Karpas-422 (cell line): Measurements from ENCODE around the gene GALNT18. TPM values are rescaled to one million over a fixed set of nuclear protein-coding genes. Genes with fewer than 3 reads are reported as not detected.
"Not testable (repeated sequence)": the region's sequence is repeated elsewhere in the genome, so short reads cannot be mapped to it uniquely, and the experiment has no call there.

Experiments
- DNase-seq: peaks from one replicate; pipeline ENCODE4 v3.0.0-alpha.2; 2015
- H2AFZ ChIP-seq: fragments of 200-600 bp; sonication (generic); 2 replicates; pipeline ENCODE4 v1.6.1; 2014; ENCODE audit warnings: antibody characterized with exemption, low read length, mixed read lengths
- H3K27ac ChIP-seq: fragments of 200-600 bp; sonication (generic); 2 replicates; pipeline ENCODE4 v1.5.1; 2014; ENCODE audit warnings: mild to moderate bottlenecking, low read length, moderate library complexity
- H3K27me3 ChIP-seq: fragments of 200-600 bp; sonication (generic); 2 replicates; pipeline ENCODE4 v1.6.1; 2014; ENCODE audit warnings: low read length, mixed read lengths
- H3K36me3 ChIP-seq: fragments of 200-600 bp; sonication (generic); 2 replicates; pipeline ENCODE4 v1.6.1; 2014; ENCODE audit warnings: low read length, mixed read lengths; ENCODE audit not compliant: insufficient read depth
- H3K4me1 ChIP-seq: fragments of 200-600 bp; sonication (generic); 2 replicates; pipeline ENCODE4 v1.6.1; 2014; ENCODE audit warnings: mild to moderate bottlenecking, low read length, mixed read lengths
- H3K4me2 ChIP-seq: fragments of 200-600 bp; sonication (generic); 2 replicates; pipeline ENCODE4 v1.6.1; 2014; ENCODE audit warnings: low read length, low read depth, mild to moderate bottlenecking; ENCODE audit not compliant: poor library complexity, severe bottlenecking
- H3K4me3 ChIP-seq: fragments of 200-600 bp; sonication (generic); 2 replicates; pipeline ENCODE4 v1.5.1; 2014; ENCODE audit warnings: mild to moderate bottlenecking, antibody characterized with exemption, low read length, mixed read lengths
- H3K79me2 ChIP-seq: fragments of 200-600 bp; sonication (generic); 2 replicates; pipeline ENCODE4 v1.6.1; 2014; ENCODE audit warnings: mild to moderate bottlenecking, low read length, mixed read lengths
- H3K9ac ChIP-seq: fragments of 200-600 bp; sonication (generic); 2 replicates; pipeline ENCODE4 v1.6.0; 2014; ENCODE audit warnings: low read length
- H3K9me2 ChIP-seq: fragments of 200-600 bp; sonication (generic), shearing (Covaris generic); replicated peaks from 2 replicates; pipeline ENCODE4 v1.6.0; 2014; ENCODE audit warnings: mild to moderate bottlenecking, low read length, moderate library complexity; ENCODE audit not compliant: insufficient read depth
- H3K9me3 ChIP-seq: fragments of 300-700, 200-600 bp; sonication (generic); 2 replicates; pipeline ENCODE4 v1.6.1; 2014; ENCODE audit warnings: low read length, mixed read lengths
- H4K20me1 ChIP-seq: fragments of 200-600 bp; sonication (generic); 2 replicates; pipeline ENCODE4 v1.6.1; 2014; ENCODE audit warnings: mild to moderate bottlenecking, antibody characterized with exemption, low read length, low read depth; ENCODE audit not compliant: insufficient read depth
- total RNA-seq: library from RNA; depleted of rRNA; stranded (reverse); fragments of >200 nt; shearing (Covaris generic); gene quantifications from 2 replicates; pipeline ENCODE4 v1.2.3, GENCODE V29; 2014; ENCODE audit warnings: low replicate concordance

Gene GALNT18
- total RNA-seq, 1 experiment from 2014 or later: not detected

DNA sequence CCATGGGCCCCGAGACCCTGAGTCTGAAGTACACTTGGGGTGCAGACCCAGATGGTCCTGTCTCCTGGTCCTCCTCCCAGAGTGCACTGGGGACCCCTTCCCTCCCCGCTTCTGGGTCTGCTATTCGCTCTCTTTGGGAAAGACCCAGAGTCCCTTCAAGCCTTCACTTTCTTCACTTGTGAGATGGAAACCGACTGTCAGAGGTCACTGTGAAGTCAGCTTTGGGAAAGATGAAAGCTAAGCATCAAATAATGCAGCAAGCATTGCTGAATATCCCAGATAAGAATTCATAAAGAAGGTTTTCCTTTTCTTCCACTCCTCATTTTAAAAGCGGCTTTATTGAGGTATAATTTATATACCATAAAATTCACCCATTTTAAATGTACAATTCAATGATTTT is 163.8 kb downstream of the GALNT18 start:
- H3K4me1 ChIP-seq: no peaks in the 10 kb centered on the region
- no peak overlapping the region for H3K9ac ChIP-seq
- no peak overlapping the region for H3K4me2 ChIP-seq
- no peak overlapping the region for H2AFZ ChIP-seq
- no peaks in the 10 kb centered on the region for H3K27me3 ChIP-seq
- H3K4me3 ChIP-seq: no peak overlapping the region
- no peaks in the 10 kb centered on the region for H4K20me1 ChIP-seq
- no peak overlapping the region for H3K27ac ChIP-seq
- DNase-seq: no peak
- no peaks in the 10 kb centered on the region for H3K36me3 ChIP-seq
- H3K9me3 ChIP-seq: no peaks in the 10 kb centered on the region
- H3K9me2 ChIP-seq: no peaks in the 10 kb centered on the region
- no peaks in the 10 kb centered on the region for H3K79me2 ChIP-seq

GRCh38 chr11:11456866-11457265 is 164.9 kb downstream of the GALNT18 start:
- Histone ChIP-seq H3K27ac (no peak overlapping the region), H3K4me2 (no peak overlapping the region), H3K36me3 (no peaks in the 10 kb centered on the region), H3K9me3 (no peaks in the 10 kb centered on the region), H3K4me1 (no peaks in the 10 kb centered on the region), H3K4me3 (no peak overlapping the region), H3K9me2 (no peaks in the 10 kb centered on the region), H4K20me1 (no peaks in the 10 kb centered on the region), H3K9ac (no peak overlapping the region), H3K79me2 (no peaks in the 10 kb centered on the region), H2AFZ (no peak overlapping the region), H3K27me3 (no peaks in the 10 kb centered on the region)
- no peak for DNase-seq

GRCh38 chr11:11454671-11455223 is 167.1 kb downstream of the GALNT18 start:
- Histone ChIP-seq H3K36me3 (no peaks in the 10 kb centered on the region), H3K27ac (no peak overlapping the region), H3K4me1 (no peaks in the 10 kb centered on the region), H3K4me2 (no peak overlapping the region), H3K79me2 (no peaks in the 10 kb centered on the region), H3K4me3 (no peak overlapping the region), H2AFZ (no peak overlapping the region), H3K27me3 (no peaks in the 10 kb centered on the region), H3K9me2 (no peaks in the 10 kb centered on the region), H3K9ac (no peak overlapping the region), H3K9me3 (no peaks in the 10 kb centered on the region), H4K20me1 (no peaks in the 10 kb centered on the region)
- no peak for DNase-seq

DNA sequence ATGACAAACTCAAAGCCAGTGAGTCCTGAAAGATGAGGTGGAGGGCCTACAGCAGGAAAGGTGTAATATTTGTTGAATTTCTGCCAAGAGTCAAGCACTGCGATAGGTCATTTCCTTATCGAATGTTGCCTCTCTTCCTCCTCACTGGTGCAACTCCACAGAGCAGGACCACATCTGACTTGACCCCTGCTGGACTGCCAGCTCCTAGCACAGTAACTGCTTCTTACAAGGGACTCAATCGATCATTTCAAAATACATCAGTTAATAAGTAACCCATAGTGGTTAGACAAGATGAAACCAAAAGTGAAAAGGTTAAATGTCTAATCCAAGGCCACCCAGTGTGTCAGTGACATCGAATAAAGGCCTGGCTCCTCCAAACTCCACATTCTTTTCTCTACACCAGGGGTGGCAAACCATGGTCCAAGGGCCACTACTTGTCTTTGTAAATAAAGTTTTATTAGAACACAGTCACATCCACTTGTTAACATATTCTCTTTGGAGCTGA is 170.3 kb downstream of the GALNT18 start:
- no peak overlapping the region for H3K27ac ChIP-seq
- no peak overlapping the region for H3K9ac ChIP-seq
- H3K79me2 ChIP-seq: no peaks in the 10 kb centered on the region
- no peaks in the 10 kb centered on the region for H3K9me2 ChIP-seq
- no peak overlapping the region for H3K4me2 ChIP-seq
- no peak overlapping the region for H2AFZ ChIP-seq
- H3K27me3 ChIP-seq: no peaks in the 10 kb centered on the region
- no peak for DNase-seq
- H3K4me1 ChIP-seq: no peaks in the 10 kb centered on the region
- H3K9me3 ChIP-seq: no peaks in the 10 kb centered on the region
- no peak overlapping the region for H3K4me3 ChIP-seq
- H3K36me3 ChIP-seq: no peaks in the 10 kb centered on the region
- no peaks in the 10 kb centered on the region for H4K20me1 ChIP-seq

DNA sequence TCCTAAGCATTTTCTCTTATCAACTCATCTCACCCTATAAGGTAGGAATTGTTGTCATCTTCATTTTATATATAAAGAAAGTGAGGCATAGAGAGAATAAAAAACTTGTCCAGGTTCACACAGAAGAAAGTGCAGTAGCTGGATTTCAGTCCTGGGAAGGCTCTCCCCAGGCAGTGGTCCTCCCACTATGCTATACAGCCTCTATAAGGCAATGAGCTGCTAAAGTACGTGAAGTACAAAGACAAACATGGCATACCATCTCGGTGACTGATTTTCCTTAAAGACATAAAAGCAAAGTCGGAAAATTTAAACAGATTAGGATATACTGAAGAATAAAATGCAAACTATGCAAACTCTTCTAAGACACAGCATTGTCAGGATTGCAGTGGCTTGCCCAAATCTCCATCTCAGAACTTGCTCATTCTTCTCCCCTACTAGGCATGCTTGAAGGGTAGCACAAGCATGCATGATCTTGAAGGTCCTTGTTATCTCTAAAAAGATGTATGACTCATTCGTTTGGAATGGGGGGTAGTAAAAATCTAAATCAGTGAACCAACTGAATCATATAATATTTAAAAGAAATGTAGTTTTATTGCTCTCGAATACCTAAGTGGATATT is 171.0 kb downstream of the GALNT18 start:
- Histone ChIP-seq H4K20me1 (no peaks in the 10 kb centered on the region), H2AFZ (no peak overlapping the region), H3K4me3 (no peak overlapping the region), H3K36me3 (no peaks in the 10 kb centered on the region), H3K79me2 (no peaks in the 10 kb centered on the region), H3K9me2 (no peaks in the 10 kb centered on the region), H3K9ac (no peak overlapping the region), H3K27ac (no peak overlapping the region), H3K4me2 (no peak overlapping the region), H3K9me3 (no peaks in the 10 kb centered on the region), H3K4me1 (no peaks in the 10 kb centered on the region), H3K27me3 (no peaks in the 10 kb centered on the region)
- DNase-seq: no peak

- H3K36me3 ChIP-seq: no peaks in the 10 kb centered on the region
- no peak overlapping the region for H3K27ac ChIP-seq
- no peaks in the 10 kb centered on the region for H3K27me3 ChIP-seq
- no peak overlapping the region for H3K9ac ChIP-seq
- no peaks in the 10 kb centered on the region for H3K9me2 ChIP-seq
- no peaks in the 10 kb centered on the region for H3K79me2 ChIP-seq
- H3K4me2 ChIP-seq: no peak overlapping the region
- no peak for DNase-seq
- no peak overlapping the region for H3K4me3 ChIP-seq
- H2AFZ ChIP-seq: no peak overlapping the region
- H4K20me1 ChIP-seq: no peaks in the 10 kb centered on the region
- no peaks in the 10 kb centered on the region for H3K9me3 ChIP-seq
- no peaks in the 10 kb centered on the region for H3K4me1 ChIP-seq
Observed at GRCh38 chr11:11449327-11449726, 172.5 kb downstream of the GALNT18 start.

- H3K27ac ChIP-seq: no peak overlapping the region
- no peaks in the 10 kb centered on the region for H3K79me2 ChIP-seq
- H3K9me2 ChIP-seq: no peaks in the 10 kb centered on the region
- no peaks in the 10 kb centered on the region for H3K9me3 ChIP-seq
- H3K4me1 ChIP-seq: no peaks in the 10 kb centered on the region
- no peak overlapping the region for H3K9ac ChIP-seq
- H2AFZ ChIP-seq: no peak overlapping the region
- DNase-seq: no peak
- H3K36me3 ChIP-seq: no peaks in the 10 kb centered on the region
- H3K27me3 ChIP-seq: no peaks in the 10 kb centered on the region
- no peak overlapping the region for H3K4me3 ChIP-seq
- H3K4me2 ChIP-seq: no peak overlapping the region
- no peaks in the 10 kb centered on the region for H4K20me1 ChIP-seq
Observed at GRCh38 chr11:11448626-11449025, 173.2 kb downstream of the GALNT18 start.

DNA sequence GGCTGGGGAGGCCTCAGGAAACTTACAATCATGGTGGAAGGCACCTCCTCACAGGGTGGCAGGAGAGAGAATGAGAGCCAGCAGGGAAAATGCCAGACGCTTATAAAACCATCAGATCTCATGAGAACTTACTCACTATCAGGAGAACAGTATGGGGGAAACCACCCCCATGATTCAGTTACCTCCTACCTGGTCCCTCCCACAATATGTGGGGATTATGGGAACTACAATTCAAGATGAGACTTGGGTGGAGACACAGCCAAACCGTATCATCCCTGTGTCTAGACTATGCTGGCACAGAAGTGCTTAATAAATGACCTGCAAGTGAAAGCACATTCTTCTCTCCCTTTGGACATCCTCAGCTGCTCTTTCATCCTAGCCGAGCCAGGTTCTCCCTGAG is 174.2 kb downstream of the GALNT18 start:
- not testable (repeated sequence) for H2AFZ ChIP-seq, H3K4me2 ChIP-seq, DNase-seq, H3K4me3 ChIP-seq, H3K27me3 ChIP-seq, H3K27ac ChIP-seq, H3K4me1 ChIP-seq, H3K9me3 ChIP-seq, H3K36me3 ChIP-seq, H3K9ac ChIP-seq, H4K20me1 ChIP-seq, H3K79me2 ChIP-seq, H3K9me2 ChIP-seq
